ENCODE measurements around the gene ITGB8. TPM values are rescaled to one million over a fixed set of nuclear protein-coding genes. Genes with fewer than 3 reads are reported as not detected.

Gene ITGB8
- total RNA-seq, 1 experiment from 2014 or later: 2.4 TPM

GRCh38 chr7:20424500-20424899, 93.8 kb downstream of the ITGB8 start:
- ATAC-seq (no peak), DNase-seq (ENCODE audit: low read depth, low spot score) (no peak)
- Histone ChIP-seq H2AFZ (ENCODE audit: low read depth, low read length, poor library complexity, severe bottlenecking) (no peak overlapping the region), H3K9me2 (ENCODE audit: insufficient read depth) (no peaks in the 10 kb centered on the region), H3K9ac (ENCODE audit: low read length) (no peak overlapping the region), H3K4me1 (ENCODE audit: control insufficient read depth in 1 of 2, insufficient read depth in 2 of 2, low read length in 2 of 2) (no peaks in the 10 kb centered on the region), H3K4me3 (replicated peaks in 1 of 2; ENCODE audit: low read depth in 1 of 2, low read length in 2 of 2) (no peak overlapping the region), H3K79me2 (ENCODE audit: insufficient read depth, low read length) (no peaks in the 10 kb centered on the region), H3K36me3 (ENCODE audit: control insufficient read depth in 1 of 2, insufficient read depth in 2 of 2, low read length in 2 of 2) (no peaks in the 10 kb centered on the region), H3K4me2 (ENCODE audit: low read length) (no peak overlapping the region), H3K27me3 (ENCODE audit: insufficient read depth, low read length) (no peaks in the 10 kb centered on the region), H4K20me1 (ENCODE audit: insufficient read depth) (no peaks in the 10 kb centered on the region), H3K9me3 (ENCODE audit: control insufficient read depth in 1 of 2, insufficient read depth in 1 of 2, low read depth in 1 of 2, low read length in 2 of 2) (no peaks in the 10 kb centered on the region), H3K27ac (ENCODE audit: low read depth, low read length) (no peak overlapping the region)
- ChIA-PET RAD21 (ENCODE audit: low non-redundant PET in 1 of 2, low total read pairs in 2 of 2, uncharacterized antibody in 2 of 2, unreplicated experiment in 2 of 2) (no interaction called here), POLR2A (no interaction called here), CTCF (no interaction called here)
- no peak for TF ChIP-seq ZFX (IDR thresholded peaks at IDR 0.05)
- no peak for TF ChIP-seq RAD21 (IDR thresholded peaks at IDR 0.05; ENCODE audit: low read depth)
- TF ChIP-seq REST (IDR thresholded peaks at IDR 0.05; ENCODE audit: low read depth): no peak
- TF ChIP-seq JUND (IDR thresholded peaks at IDR 0.05): no peak
- TF ChIP-seq SRF (IDR thresholded peaks at IDR 0.05; ENCODE audit: low read depth): no peak
- no peak for TF ChIP-seq ZBTB33 (IDR thresholded peaks at IDR 0.05; ENCODE audit: extremely low read depth, insufficient replicate concordance, low read length)
- no peak for TF ChIP-seq ELF1 (IDR thresholded peaks at IDR 0.05; ENCODE audit: borderline replicate concordance, low read depth)
- no peak for TF ChIP-seq CEBPB (IDR thresholded peaks at IDR 0.05; ENCODE audit: low read depth)
- TF ChIP-seq EZH2 (IDR thresholded peaks at IDR 0.05): no peak
- intact Hi-C loops (cut with micrococcal nuclease): no loop called here
- no TSS peak for BruUV-seq (replicated peaks)
